Fibroblast of mammary gland (primary cell): ENCODE results near the gene METAP1D.

Source experiments
- DNase-seq: peaks from one replicate; pipeline ENCODE4 v3.0.0-alpha.2; 2010; ENCODE audit warnings: low read depth
- H3K4me3 ChIP-seq: 2 replicates; pipeline ENCODE4 v1.5.1; 2011; ENCODE audit warnings: low read depth, mild to moderate bottlenecking, low read length, moderate library complexity; ENCODE audit not compliant: control insufficient read depth
- TF ChIP-seq, protein P1 (sequence below): conservative IDR thresholded peaks from 2 replicates; pipeline ENCODE4 v1.5.1; 2011; ENCODE audit warnings: low read depth, low read length, inconsistent platforms; ENCODE audit not compliant: control insufficient read depth, insufficient read depth

METAP1D gene

DNA sequence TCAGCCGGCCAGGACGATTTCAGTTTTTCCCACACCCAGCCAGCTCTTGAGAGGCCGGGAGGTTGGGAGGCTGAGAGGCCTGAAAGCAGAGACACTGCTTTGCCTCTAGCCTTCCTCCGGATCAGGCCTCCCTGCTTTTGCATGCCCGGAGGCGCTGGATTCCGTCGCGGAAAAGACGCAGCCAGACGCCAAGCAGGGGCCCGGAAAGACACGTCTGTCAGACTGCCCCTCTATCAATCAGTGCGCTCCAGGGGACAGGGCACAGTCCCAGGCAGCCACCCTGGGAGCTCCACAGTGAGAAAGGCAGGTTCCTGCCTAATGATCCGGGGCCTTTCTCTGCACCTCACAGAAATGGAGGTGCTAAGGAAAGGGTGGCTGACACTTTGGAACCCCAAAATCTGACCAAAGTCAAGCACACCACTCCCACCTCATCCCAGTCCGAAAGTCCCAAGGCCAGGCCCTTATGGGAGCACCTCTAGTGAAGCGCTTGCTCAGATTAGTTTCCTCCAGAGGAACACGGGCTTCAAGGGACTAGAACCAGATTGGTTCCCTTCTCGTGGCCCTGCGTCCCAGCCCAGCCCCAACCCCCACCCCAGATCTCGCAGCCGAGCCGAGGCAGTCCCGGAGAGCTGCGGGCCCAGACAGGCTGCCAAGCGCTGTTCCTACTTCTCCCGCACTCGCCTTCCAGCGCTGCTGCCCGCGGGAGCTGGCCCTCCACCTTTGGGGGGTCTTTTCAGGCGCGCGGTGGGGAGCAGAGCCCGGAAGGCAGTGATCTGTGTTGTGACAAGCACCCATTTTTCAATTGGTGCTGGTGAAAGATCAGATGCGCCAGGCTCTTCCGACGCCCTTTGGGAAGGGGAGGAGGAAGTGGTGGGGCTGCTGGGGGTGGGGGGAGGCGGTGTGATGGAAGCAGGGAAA, 90.5 kb downstream of the METAP1D start:
- H3K4me3 ChIP-seq, result no peak overlapping the region
- TF ChIP-seq, protein P1, sequence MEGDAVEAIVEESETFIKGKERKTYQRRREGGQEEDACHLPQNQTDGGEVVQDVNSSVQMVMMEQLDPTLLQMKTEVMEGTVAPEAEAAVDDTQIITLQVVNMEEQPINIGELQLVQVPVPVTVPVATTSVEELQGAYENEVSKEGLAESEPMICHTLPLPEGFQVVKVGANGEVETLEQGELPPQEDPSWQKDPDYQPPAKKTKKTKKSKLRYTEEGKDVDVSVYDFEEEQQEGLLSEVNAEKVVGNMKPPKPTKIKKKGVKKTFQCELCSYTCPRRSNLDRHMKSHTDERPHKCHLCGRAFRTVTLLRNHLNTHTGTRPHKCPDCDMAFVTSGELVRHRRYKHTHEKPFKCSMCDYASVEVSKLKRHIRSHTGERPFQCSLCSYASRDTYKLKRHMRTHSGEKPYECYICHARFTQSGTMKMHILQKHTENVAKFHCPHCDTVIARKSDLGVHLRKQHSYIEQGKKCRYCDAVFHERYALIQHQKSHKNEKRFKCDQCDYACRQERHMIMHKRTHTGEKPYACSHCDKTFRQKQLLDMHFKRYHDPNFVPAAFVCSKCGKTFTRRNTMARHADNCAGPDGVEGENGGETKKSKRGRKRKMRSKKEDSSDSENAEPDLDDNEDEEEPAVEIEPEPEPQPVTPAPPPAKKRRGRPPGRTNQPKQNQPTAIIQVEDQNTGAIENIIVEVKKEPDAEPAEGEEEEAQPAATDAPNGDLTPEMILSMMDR, result no peak
- no peak for DNase-seq

GRCh38 chr2:172091000-172091641, 91.4 kb downstream of the METAP1D start:
- no peak overlapping the region for H3K4me3 ChIP-seq

DNA sequence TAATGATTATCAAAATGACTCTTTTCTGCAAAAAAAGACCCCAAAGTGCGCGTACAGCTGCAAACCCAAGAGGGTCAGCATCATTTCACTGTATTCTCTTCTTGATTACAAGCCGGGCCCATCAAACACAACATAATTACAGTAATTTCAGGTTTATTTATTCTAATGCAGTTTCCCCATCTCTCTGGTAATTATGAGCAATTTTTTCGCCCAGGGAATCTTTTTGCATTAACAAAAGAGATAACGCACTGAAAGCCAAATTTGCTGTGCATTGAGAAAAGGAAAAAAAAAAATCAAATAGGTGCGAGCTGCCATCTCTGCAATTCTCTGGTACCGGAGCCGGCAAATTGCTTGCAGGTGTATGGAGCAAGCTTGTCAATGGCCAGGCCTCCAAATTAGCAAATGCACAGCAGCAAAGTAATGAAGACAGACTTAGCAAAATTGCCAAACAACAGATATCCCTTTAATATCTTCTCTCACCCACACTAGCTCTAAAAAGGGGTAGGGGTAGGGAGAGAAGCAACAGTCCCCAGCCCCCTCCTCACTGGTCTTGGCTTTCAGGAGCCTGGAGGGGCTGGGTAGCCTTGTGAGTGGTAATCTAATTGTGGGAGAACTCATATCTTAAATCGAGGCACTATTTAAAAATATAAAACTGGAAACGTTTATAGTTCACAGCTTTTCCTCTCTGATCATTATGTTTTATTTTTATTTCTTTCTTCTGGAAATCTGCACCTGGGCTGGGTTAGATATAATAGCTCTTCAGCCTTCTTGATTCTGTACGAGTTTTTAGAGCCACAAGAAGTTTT, 92.2 kb downstream of the METAP1D start:
- TF ChIP-seq, protein P1, result no peak
- no peak for DNase-seq
- no peak overlapping the region for H3K4me3 ChIP-seq

More at GRCh38 chr2:172091000-172091641, 91.4 kb downstream of the METAP1D start:
- TF ChIP-seq, protein P1, result no peak
- no peak for DNase-seq

GRCh38 chr2:172092716-172093415, 93.1 kb downstream of the METAP1D start:
- DNase-seq, result no peak
- H3K4me3 ChIP-seq, result no peak overlapping the region
- TF ChIP-seq, protein P1, result no peak

DNA sequence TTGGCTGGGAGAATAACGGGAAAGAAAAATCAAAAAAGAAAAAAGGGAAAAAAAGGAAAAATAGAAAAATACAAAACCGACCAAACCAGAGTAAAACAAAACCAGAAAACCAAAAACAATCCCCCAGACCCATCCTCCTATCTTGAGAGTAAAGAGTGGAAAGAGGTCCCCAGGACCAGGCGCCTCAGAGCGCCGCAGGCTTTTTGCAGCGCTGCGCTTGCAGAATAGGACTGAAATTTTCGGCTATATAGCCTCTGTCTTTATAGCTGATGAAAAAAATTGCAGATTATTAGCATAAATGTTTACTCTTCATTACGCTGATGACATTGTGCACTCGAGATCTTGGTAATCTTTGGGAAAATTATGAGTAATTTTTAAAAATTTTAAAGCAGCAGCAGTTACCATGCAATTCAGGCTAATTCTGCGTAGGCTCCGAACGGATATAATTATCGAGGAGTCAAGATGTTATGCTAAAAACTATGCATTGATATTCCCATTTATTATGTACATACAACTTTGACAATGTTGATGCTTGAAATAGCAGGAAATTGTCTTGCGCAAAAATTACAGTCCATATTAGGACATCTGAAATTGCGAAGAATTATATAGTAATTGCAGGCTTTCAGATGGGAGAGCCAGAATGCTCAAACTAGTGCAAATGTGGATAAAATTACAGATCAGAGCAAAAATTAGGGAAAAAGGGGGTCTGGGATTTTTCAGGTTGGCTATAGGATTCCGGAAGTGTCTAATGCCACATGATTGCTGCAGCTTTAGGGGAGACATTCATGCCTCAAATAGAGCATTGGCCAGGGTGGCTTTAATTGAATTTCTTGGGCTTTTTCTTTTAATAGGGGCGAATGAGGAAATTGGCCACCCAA, 93.9 kb downstream of the METAP1D start:
- no peak overlapping the region for H3K4me3 ChIP-seq
- TF ChIP-seq, protein P1, result no peak
- no peak for DNase-seq
